IMR-90 (cell line): Measurements from ENCODE around the gene ZBTB24. TPM values are rescaled to one million over a fixed set of nuclear protein-coding genes. Genes with fewer than 3 reads are reported as not detected.

Experiments
- ATAC-seq: fragments of 200-7000 bp; cut with Tn5 transposase; 2 replicates; pipeline ENCODE4 v1.9.1; 2020; ENCODE audit warnings: low read depth, mild to moderate bottlenecking, moderate library complexity
- BruUV-seq: library from RNA; stranded (reverse); fragments of 400-500 nt; replicated peaks from 2 replicates; lab custom pipeline; 2021; lab: Mats Ljungman, UMichigan
- CTCF ChIA-PET: fragments of 300-600 bp; formaldehyde crosslinking; extraction: SDS; loops from one replicate; lab custom pipeline; 2021; ENCODE audit warnings: antibody characterized with exemption; lab: Yijun Ruan, JAX
- POLR2A ChIA-PET: fragments of 300-600 bp; sonication (Branson Sonifier 250); formaldehyde crosslinking; loops from one replicate; lab custom pipeline; 2022; ENCODE audit warnings: antibody characterized with exemption; ENCODE audit not compliant: unreplicated experiment; lab: Charles Lee
- DNase-seq: peaks from one replicate; pipeline ENCODE4 v3.0.0; 2013
- H2AFZ ChIP-seq: replicated peaks from 2 replicates; pipeline ENCODE3; 2013; ENCODE audit warnings: low read length, mild to moderate bottlenecking; ENCODE audit not compliant: poor library complexity
- H2AK5ac ChIP-seq: 2 replicates; pipeline ENCODE4 v1.6.1; 2013; ENCODE audit warnings: low read depth, low read length, inconsistent platforms
- H2AK9ac ChIP-seq: replicated peaks from 2 replicates; pipeline ENCODE3; 2013; ENCODE audit warnings: mild to moderate bottlenecking, low read depth, low read length, moderate library complexity; ENCODE audit not compliant: poor library complexity
- H2BK120ac ChIP-seq: 2 replicates; pipeline ENCODE4 v1.6.1; 2013; ENCODE audit warnings: low read depth, low read length, inconsistent platforms
- H2BK15ac ChIP-seq: 3 replicates; pipeline ENCODE4 v1.6.1; 2013; ENCODE audit warnings: low read depth, low read length, inconsistent platforms
- H2BK20ac ChIP-seq: 2 replicates; pipeline ENCODE4 v1.6.1; 2013; ENCODE audit warnings: low read depth, mild to moderate bottlenecking, inconsistent platforms, low read length, moderate library complexity
- H2BK5ac ChIP-seq: 2 replicates; pipeline ENCODE4 v1.6.1; 2013; ENCODE audit warnings: mild to moderate bottlenecking, low read depth, low read length, inconsistent platforms; ENCODE audit not compliant: poor library complexity, severe bottlenecking
- H3K14ac ChIP-seq: replicated peaks from 2 replicates; pipeline ENCODE4 v1.6.1; 2013; ENCODE audit warnings: low read depth, low read length, inconsistent platforms
- H3K18ac ChIP-seq: 2 replicates; pipeline ENCODE4 v1.6.1; 2013; ENCODE audit warnings: low read depth, low read length, control low read depth
- H3K23ac ChIP-seq: 2 replicates; pipeline ENCODE4 v1.6.1; 2013; ENCODE audit warnings: low read depth, low read length, inconsistent platforms
- H3K27ac ChIP-seq: 2 replicates; pipeline ENCODE4 v1.5.1; 2013; ENCODE audit warnings: mild to moderate bottlenecking, control low read depth, low read length; ENCODE audit not compliant: insufficient read depth
- H3K27me3 ChIP-seq: 2 replicates; pipeline ENCODE4 v1.6.1; 2013; ENCODE audit warnings: low read length; ENCODE audit not compliant: control insufficient read depth, insufficient read depth
- H3K36me3 ChIP-seq: 2 replicates; pipeline ENCODE4 v1.6.1; 2013; ENCODE audit warnings: low read length, mixed read lengths; ENCODE audit not compliant: control insufficient read depth, insufficient read depth
- H3K4ac ChIP-seq: 2 replicates; pipeline ENCODE4 v1.6.1; 2013; ENCODE audit warnings: low read depth, low read length, inconsistent platforms
- H3K4me1 ChIP-seq: 2 replicates; pipeline ENCODE4 v1.6.1; 2013; ENCODE audit warnings: low read length, mixed read lengths; ENCODE audit not compliant: control insufficient read depth, insufficient read depth
- H3K4me2 ChIP-seq: 2 replicates; pipeline ENCODE4 v1.6.1; 2013; ENCODE audit warnings: low read depth, mild to moderate bottlenecking, control low read depth, low read length, moderate library complexity
- H3K4me3 ChIP-seq: 2 replicates; pipeline ENCODE4 v1.5.1; 2013; ENCODE audit warnings: low read depth, mild to moderate bottlenecking, control low read depth, low read length, moderate library complexity; ENCODE audit not compliant: insufficient read depth
- H3K56ac ChIP-seq: 2 replicates; pipeline ENCODE4 v1.6.1; 2013; ENCODE audit warnings: low read length, inconsistent platforms; ENCODE audit not compliant: insufficient read depth; ENCODE audit errors: extremely low read depth
- H3K79me1 ChIP-seq, 2 experiments: 2 replicates each; pipeline ENCODE4 v1.6.1; 2013; ENCODE audit warnings: low read length in 2 of 2, inconsistent platforms in 1 of 2, low read depth in 1 of 2
- H3K9ac ChIP-seq: 2 replicates; pipeline ENCODE4 v1.6.1; 2013; ENCODE audit warnings: low read depth, low read length, control low read depth
- H3K9me1 ChIP-seq: 2 replicates; pipeline ENCODE4 v1.6.1; 2013; ENCODE audit warnings: low read length, inconsistent platforms; ENCODE audit not compliant: insufficient read depth
- H3K9me3 ChIP-seq: 2 replicates; pipeline ENCODE4 v1.6.1; 2013; ENCODE audit warnings: low read length; ENCODE audit not compliant: control insufficient read depth, insufficient read depth
- H4K20me1 ChIP-seq: 2 replicates; pipeline ENCODE4 v1.6.1; 2013; ENCODE audit warnings: low read length, inconsistent platforms; ENCODE audit not compliant: insufficient read depth
- H4K5ac ChIP-seq: 2 replicates; pipeline ENCODE4 v1.6.1; 2013; ENCODE audit warnings: mild to moderate bottlenecking, low read depth, low read length, control low read depth
- H4K8ac ChIP-seq, 2 experiments: 2 replicates each; pipeline ENCODE4 v1.6.1; 2013; ENCODE audit warnings: low read depth in 2 of 2, low read length in 2 of 2, control low read depth in 1 of 2, inconsistent platforms in 1 of 2
- H4K91ac ChIP-seq: 2 replicates; pipeline ENCODE4 v1.6.1; 2013; ENCODE audit warnings: low read depth, low read length, inconsistent platforms; ENCODE audit not compliant: insufficient read depth
- BHLHE40 ChIP-seq: fragments of 150-350 bp; IDR thresholded peaks from 2 replicates; pipeline ENCODE4 v1.6.1; 2016; ENCODE audit warnings: mild to moderate bottlenecking, low read depth, low read length
- CHD1 ChIP-seq: IDR thresholded peaks from 2 replicates; pipeline ENCODE4 v1.6.1; 2012; ENCODE audit warnings: low read depth, low read length, improper control_type of control experiment
- ELK1 ChIP-seq: fragments of 150-350 bp; IDR thresholded peaks from 2 replicates; pipeline ENCODE4 v1.6.1; 2016; ENCODE audit warnings: low read depth, mild to moderate bottlenecking, low read length, moderate library complexity, borderline replicate concordance
- FOS ChIP-seq: fragments of 150-350 bp; IDR thresholded peaks from 2 replicates; pipeline ENCODE4 v1.6.1; 2016; ENCODE audit warnings: low read depth, low read length
- MAFK ChIP-seq: IDR thresholded peaks from 2 replicates; pipeline ENCODE4 v1.6.1; 2012; ENCODE audit warnings: low read depth, low read length, improper control_type of control experiment
- MAZ ChIP-seq: IDR thresholded peaks from 2 replicates; pipeline ENCODE4 v1.6.1; 2012; ENCODE audit warnings: low read depth, mild to moderate bottlenecking, low read length, improper control_type of control experiment, moderate library complexity, borderline replicate concordance
- NFE2L2 ChIP-seq: fragments of 150-350 bp; IDR thresholded peaks from 2 replicates; pipeline ENCODE4 v1.6.1; 2016; ENCODE audit warnings: low read depth, mild to moderate bottlenecking, low read length
- POLR2A ChIP-seq: IDR thresholded peaks from 2 replicates; pipeline ENCODE4 v1.6.1; 2012; ENCODE audit warnings: mild to moderate bottlenecking, low read depth, low read length
- RAD21 ChIP-seq: IDR thresholded peaks from 2 replicates; pipeline ENCODE4 v1.6.1; 2012; ENCODE audit warnings: low read length, improper control_type of control experiment
- RCOR1 ChIP-seq: IDR thresholded peaks from 2 replicates; pipeline ENCODE4 v1.6.1; 2012; ENCODE audit warnings: mild to moderate bottlenecking, low read length, improper control_type of control experiment; ENCODE audit not compliant: insufficient replicate concordance
- SMC3 ChIP-seq: fragments of 150-350 bp; IDR thresholded peaks from 2 replicates; pipeline ENCODE4 v1.6.1; 2016; ENCODE audit warnings: low read depth, mild to moderate bottlenecking, antibody characterized with exemption, low read length, moderate library complexity
- WGBS, 2 experiments: methylation state at CpG; one replicate each; pipeline versions ENCODE4 v1.1.5 to v1.1.7; 2013; ENCODE audit warnings: missing lambda C conversion rate in 2 of 2; ENCODE audit not compliant: insufficient read length in 1 of 2; ENCODE audit errors: extremely low coverage in 2 of 2; 5-methylcytosine and 5-hydroxymethylcytosine counted together
- dilution Hi-C: fragments of 300-500 bp; cut with HindIII; formaldehyde crosslinking; loops from one replicate; pipeline ENCODE4 v1.14.3; 2018; ENCODE audit warnings: low sequenced_read_pairs; ENCODE audit not compliant: unreplicated experiment
- in situ Hi-C: fragments of 300-500 bp; cut with MboI; formaldehyde crosslinking; loops from 3 replicates; pipeline ENCODE4 v1.14.3; 2019; ENCODE audit warnings: low sequenced_read_pairs, inconsistent platforms, mixed read lengths
- intact Hi-C: fragments of 100-400 bp; cut with micrococcal nuclease; formaldehyde crosslinking; loops from 2 replicates; pipeline ENCODE4 v1.10.0; 2022
- polyA plus RNA-seq, 3 experiments: library from polyadenylated mRNA; depleted of rRNA; stranded (reverse); fragments of >200 nt; gene quantifications; 2 replicates each; pipeline ENCODE4 v1.2.3, GENCODE V29; 2012; ENCODE audit warnings: low replicate concordance in 1 of 3
- total RNA-seq: library from RNA; depleted of rRNA; stranded (reverse); fragments of >200 nt; gene quantifications from 2 replicates; pipeline ENCODE4 v1.2.3, GENCODE V29; 2012
- TF ChIP-seq, protein P1 (sequence below): fragments of 150-350 bp; IDR thresholded peaks from 2 replicates; pipeline ENCODE4 v1.6.1; 2017; ENCODE audit warnings: mild to moderate bottlenecking, antibody characterized with exemption, low read length, low read depth
- TF ChIP-seq, protein P2 (sequence below): conservative IDR thresholded peaks from 2 replicates; pipeline ENCODE4 v1.5.1; 2012; ENCODE audit warnings: mild to moderate bottlenecking, low read depth, low read length, improper control_type of control experiment

ZBTB24 gene
- total and polyA plus RNA-seq, 2 of the 4 experiments (the other 2 are of a cell fraction) = 2.3 to 7.9 TPM

DNA sequence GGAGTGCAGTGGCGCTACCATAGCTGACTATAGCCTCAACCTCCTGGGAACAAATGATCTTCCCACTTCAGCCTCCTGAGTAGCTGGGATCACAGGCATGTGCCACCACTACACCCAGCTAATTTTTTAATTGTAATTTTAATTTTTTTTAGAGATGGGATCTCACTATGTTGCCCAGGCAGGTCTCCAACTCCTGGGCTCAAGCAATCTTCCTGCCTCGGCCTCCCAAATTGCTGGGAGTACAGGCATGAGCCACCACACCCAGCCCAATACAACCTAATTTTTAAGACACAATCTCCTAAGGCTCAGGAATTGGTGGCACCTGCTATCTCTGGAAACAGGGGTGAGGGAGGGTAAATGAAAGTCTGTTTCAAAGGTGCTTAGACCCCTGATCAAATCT is 5.8 kb downstream of the ZBTB24 start:
- peaks cover 7% of the 10 kb centered on the region for H3K4me1 ChIP-seq
- no peak overlapping the region for H3K14ac ChIP-seq
- DNase-seq = no peak
- no peak overlapping the region for H4K8ac ChIP-seq
- no peak overlapping the region for H2BK120ac ChIP-seq
- no peak overlapping the region for H2AFZ ChIP-seq
- TF ChIP-seq FOS = no peak
- no peak for TF ChIP-seq NFE2L2
- TF ChIP-seq SMC3 = no peak
- TF ChIP-seq BHLHE40 = no peak
- TF ChIP-seq, protein P1, sequence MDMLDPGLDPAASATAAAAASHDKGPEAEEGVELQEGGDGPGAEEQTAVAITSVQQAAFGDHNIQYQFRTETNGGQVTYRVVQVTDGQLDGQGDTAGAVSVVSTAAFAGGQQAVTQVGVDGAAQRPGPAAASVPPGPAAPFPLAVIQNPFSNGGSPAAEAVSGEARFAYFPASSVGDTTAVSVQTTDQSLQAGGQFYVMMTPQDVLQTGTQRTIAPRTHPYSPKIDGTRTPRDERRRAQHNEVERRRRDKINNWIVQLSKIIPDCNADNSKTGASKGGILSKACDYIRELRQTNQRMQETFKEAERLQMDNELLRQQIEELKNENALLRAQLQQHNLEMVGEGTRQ = no peak
- no peak for TF ChIP-seq MAZ
- no peak for TF ChIP-seq CHD1
- TF ChIP-seq POLR2A = no peak
- no peak for TF ChIP-seq MAFK
- TF ChIP-seq RAD21 = no peak
- TF ChIP-seq, protein P2, sequence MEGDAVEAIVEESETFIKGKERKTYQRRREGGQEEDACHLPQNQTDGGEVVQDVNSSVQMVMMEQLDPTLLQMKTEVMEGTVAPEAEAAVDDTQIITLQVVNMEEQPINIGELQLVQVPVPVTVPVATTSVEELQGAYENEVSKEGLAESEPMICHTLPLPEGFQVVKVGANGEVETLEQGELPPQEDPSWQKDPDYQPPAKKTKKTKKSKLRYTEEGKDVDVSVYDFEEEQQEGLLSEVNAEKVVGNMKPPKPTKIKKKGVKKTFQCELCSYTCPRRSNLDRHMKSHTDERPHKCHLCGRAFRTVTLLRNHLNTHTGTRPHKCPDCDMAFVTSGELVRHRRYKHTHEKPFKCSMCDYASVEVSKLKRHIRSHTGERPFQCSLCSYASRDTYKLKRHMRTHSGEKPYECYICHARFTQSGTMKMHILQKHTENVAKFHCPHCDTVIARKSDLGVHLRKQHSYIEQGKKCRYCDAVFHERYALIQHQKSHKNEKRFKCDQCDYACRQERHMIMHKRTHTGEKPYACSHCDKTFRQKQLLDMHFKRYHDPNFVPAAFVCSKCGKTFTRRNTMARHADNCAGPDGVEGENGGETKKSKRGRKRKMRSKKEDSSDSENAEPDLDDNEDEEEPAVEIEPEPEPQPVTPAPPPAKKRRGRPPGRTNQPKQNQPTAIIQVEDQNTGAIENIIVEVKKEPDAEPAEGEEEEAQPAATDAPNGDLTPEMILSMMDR = no peak
- no peak for TF ChIP-seq RCOR1
- no peak for TF ChIP-seq ELK1
- no TSS peak for BruUV-seq
- no peak overlapping the region for H2AK5ac ChIP-seq
- H3K23ac ChIP-seq = no peak overlapping the region
- no peak overlapping the region for H4K91ac ChIP-seq
- no peak for ATAC-seq
- no peak overlapping the region for H3K4ac ChIP-seq
- peaks cover 36% of the 10 kb centered on the region for H3K36me3 ChIP-seq
- no peak overlapping the region for H2BK20ac ChIP-seq
- in situ Hi-C loops = no loop called here
- H3K18ac ChIP-seq = no peak overlapping the region
- no peak overlapping the region for H2BK15ac ChIP-seq
- dilution Hi-C loops = no loop called here
- peaks cover 7% of the 10 kb centered on the region; the same call in 1 of the 2 replicates for H4K20me1 ChIP-seq
- H3K9ac ChIP-seq = no peak overlapping the region
- CTCF ChIA-PET = no interaction called here
- H3K27me3 ChIP-seq = no peaks in the 10 kb centered on the region
- H3K9me3 ChIP-seq = no peaks in the 10 kb centered on the region
- no peak overlapping the region for H3K27ac ChIP-seq
- WGBS, 2 experiments = no CpG with 5 or more reads among the region's 2 CpGs
- no peak overlapping the region for H3K4me2 ChIP-seq
- intact Hi-C loops = no loop called here
- no peak overlapping the region for H3K56ac ChIP-seq
- POLR2A ChIA-PET = no interaction called here
- no peak overlapping the region for H2BK5ac ChIP-seq
- no peak overlapping the region for H4K5ac ChIP-seq
- peaks cover 56 to 57% of the 10 kb centered on the region in 2 experiments for H3K79me1 ChIP-seq
- peaks cover 13% of the 10 kb centered on the region for H3K9me1 ChIP-seq
- H3K4me3 ChIP-seq = no peak overlapping the region
- H2AK9ac ChIP-seq = no peak overlapping the region
